GM21737 (cell line): Measurements from ENCODE around the gene CXADR.

Source experiments
- ATAC-seq: cut with Tn5 transposase; IDR thresholded peaks from one replicate; pipeline ENCODE4 v1.9.1; 2021; ENCODE audit warnings: mild to moderate bottlenecking, moderate library complexity; ENCODE audit not compliant: unreplicated experiment

The CXADR gene

GRCh38 chr21:17539323-17539722 is 26.5 kb downstream of the CXADR start:
- no peak for ATAC-seq

GRCh38 chr21:17539743-17540341 is 27.0 kb downstream of the CXADR start:
- no peak for ATAC-seq

GRCh38 chr21:17540530-17540929 is 27.7 kb downstream of the CXADR start:
- ATAC-seq, result no peak

GRCh38 chr21:17542371-17543011 is 29.6 kb downstream of the CXADR start:
- ATAC-seq, result no peak

- ATAC-seq, result no peak
Measured at GRCh38 chr21:17545007-17545406, 32.2 kb downstream of the CXADR start.

- ATAC-seq, result no peak
Measured at GRCh38 chr21:17548262-17548661, 35.4 kb downstream of the CXADR start.

GRCh38 chr21:17550671-17551308 is 37.9 kb downstream of the CXADR start:
- ATAC-seq, result no peak

GRCh38 chr21:17552410-17552809 is 39.6 kb downstream of the CXADR start:
- ATAC-seq, result no peak

GRCh38 chr21:17554120-17554519 is 41.3 kb downstream of the CXADR start:
- no peak for ATAC-seq

- no peak for ATAC-seq
Measured at GRCh38 chr21:17554679-17555465, 42.0 kb downstream of the CXADR start.

GRCh38 chr21:17560377-17561025 is 47.7 kb downstream of the CXADR start:
- ATAC-seq, result no peak

GRCh38 chr21:17570786-17571185 is 57.9 kb downstream of the CXADR start:
- no peak for ATAC-seq

- no peak for ATAC-seq
Measured at GRCh38 chr21:17572431-17572830, 59.6 kb downstream of the CXADR start.

GRCh38 chr21:17575076-17575475 is 62.2 kb downstream of the CXADR start:
- ATAC-seq, result no peak

- ATAC-seq, result no peak
Measured at GRCh38 chr21:17576080-17576835, 63.4 kb downstream of the CXADR start.

GRCh38 chr21:17577701-17578100 is 64.9 kb downstream of the CXADR start:
- ATAC-seq, result no peak

GRCh38 chr21:17578162-17578561 is 65.3 kb downstream of the CXADR start:
- ATAC-seq, result no peak

GRCh38 chr21:17578876-17579275 is 66.0 kb downstream of the CXADR start:
- no peak for ATAC-seq

- ATAC-seq, result no peak
Measured at GRCh38 chr21:17580319-17580718, 67.5 kb downstream of the CXADR start.

- ATAC-seq, result no peak
Measured at GRCh38 chr21:17583898-17584297, 71.1 kb downstream of the CXADR start.
